HepG2 (cell line): ENCODE data around the gene COA3. TPM values are rescaled to one million over a fixed set of nuclear protein-coding genes. Genes with fewer than 3 reads are reported as not detected.

ENCODE experiments used
- BRD4 ChIP-seq: sonication (generic); formaldehyde crosslinking; IDR thresholded peaks from 2 replicates; pipeline ENCODE4 v1.4.0; 2020; ENCODE audit warnings: missing genetic modification reagents
- E2F2 ChIP-seq: sonication (generic); formaldehyde crosslinking; IDR thresholded peaks from 2 replicates; pipeline ENCODE4 v1.4.0; 2020; ENCODE audit warnings: missing genetic modification reagents, borderline replicate concordance
- GTF3A ChIP-seq: sonication (generic); formaldehyde crosslinking; conservative IDR thresholded peaks from 2 replicates; pipeline ENCODE4 v1.4.0; 2020; ENCODE audit warnings: mild to moderate bottlenecking, missing genetic modification reagents
- KLF16 ChIP-seq, 2 experiments: sonication (generic) in 1 of 2; formaldehyde crosslinking in 1 of 2; IDR thresholded peaks; 2 replicates each; pipeline versions ENCODE4 v1.6.1 to v1.8.0; 2016 to 2023; ENCODE audit warnings: missing genetic modification reagents in 2 of 2, missing compliant biosample characterization in 1 of 2
- MBD4 ChIP-seq: IDR thresholded peaks from 2 replicates; pipeline ENCODE4 v1.6.1; 2012; ENCODE audit warnings: low read length, inconsistent platforms, borderline replicate concordance
- POGK ChIP-seq: sonication (generic); formaldehyde crosslinking; conservative IDR thresholded peaks from 2 replicates; pipeline ENCODE4 v1.8.0; 2022; ENCODE audit warnings: mild to moderate bottlenecking, moderate library complexity, missing genetic modification reagents
- RNF2 ChIP-seq: fragments of 450-650 bp; conservative IDR thresholded peaks from 2 replicates; pipeline ENCODE4 v1.6.1; 2016; ENCODE audit warnings: low read depth
- SALL1 ChIP-seq: sonication (generic); formaldehyde crosslinking; IDR thresholded peaks from 2 replicates; pipeline ENCODE4 v1.8.0; 2022; ENCODE audit warnings: mild to moderate bottlenecking, missing genetic modification reagents
- SMAD1 ChIP-seq: sonication (generic); formaldehyde crosslinking; IDR thresholded peaks from 2 replicates; pipeline ENCODE4 v1.4.0; 2020; ENCODE audit warnings: missing genetic modification reagents, low read depth, mild to moderate bottlenecking, borderline replicate concordance
- SNRNP70 ChIP-seq: fragments of 200-400 bp; formaldehyde crosslinking; IDR thresholded peaks from 2 replicates; pipeline ENCODE4 v1.6.1; 2017; ENCODE audit warnings: mild to moderate bottlenecking, low read depth, low read length, moderate library complexity
- TEAD3 ChIP-seq: optimal IDR thresholded peaks from 2 replicates; pipeline ENCODE3; 2016; ENCODE audit warnings: borderline replicate concordance
- USF2 ChIP-seq, 2 experiments: sonication (generic) in 1 of 2; formaldehyde crosslinking in 1 of 2; IDR thresholded peaks; 2 replicates each; pipeline versions ENCODE4 v1.5.1 to v1.6.1; 2011 to 2020; ENCODE audit warnings: borderline replicate concordance in 1 of 2, low read depth in 1 of 2, low read length in 1 of 2, mild to moderate bottlenecking in 1 of 2, missing genetic modification reagents in 1 of 2, moderate library complexity in 1 of 2
- WIZ ChIP-seq: sonication (generic); formaldehyde crosslinking; IDR thresholded peaks from 2 replicates; pipeline ENCODE4 v1.5.1; 2020; ENCODE audit warnings: mild to moderate bottlenecking, missing genetic modification reagents
- ZNF33B ChIP-seq: sonication (generic); formaldehyde crosslinking; IDR thresholded peaks from 2 replicates; pipeline ENCODE4 v1.5.1; 2020; ENCODE audit warnings: mild to moderate bottlenecking, missing genetic modification reagents
- ZNF616 ChIP-seq: sonication (generic); formaldehyde crosslinking; IDR thresholded peaks from 2 replicates; pipeline ENCODE4 v1.5.0; 2020; ENCODE audit warnings: low read depth, mild to moderate bottlenecking, missing genetic modification reagents
- polyA plus RNA-seq, 8 experiments: library from polyadenylated mRNA; depleted of rRNA in 3 of 8; stranded (reverse) in 7 of 8; unstranded in 1 of 8; fragments of >200 nt; fragmentation: Illumina TruSeq in 4 of 8; extraction: Trizol in 4 of 8; gene quantifications; 2 replicates each; pipeline versions ENCODE4 v1.2.1 to v1.2.3, GENCODE V29; 2011 to 2016; ENCODE audit warnings: low read depth in 4 of 8, missing spikeins in 1 of 8, mixed read lengths in 1 of 8; ENCODE audit not compliant: insufficient read depth in 1 of 8
- total RNA-seq, 5 experiments: library from RNA; depleted of rRNA; stranded (reverse); fragments of >200 nt; fragmentation: Illumina TruSeq; extraction: Trizol; gene quantifications; 2 replicates each; pipeline ENCODE4 v1.2.3, GENCODE V29; 2016; ENCODE audit warnings: low read depth in 1 of 5
- TF ChIP-seq, protein P1 (sequence below): IDR thresholded peaks from 2 replicates; pipeline ENCODE4 v1.6.1; 2016; ENCODE audit warnings: control low read depth
- TF ChIP-seq, protein P2 (sequence below): sonication (generic); formaldehyde crosslinking; IDR thresholded peaks from 2 replicates; pipeline ENCODE4 v1.4.0; 2020; ENCODE audit warnings: mild to moderate bottlenecking, low read depth, missing genetic modification reagents

COA3 gene
- total and polyA plus RNA-seq, 2 of the 13 experiments (the other 11 are each of a cell fraction or from before 2014, with no cell fraction given) = 133 to 202 TPM

DNA sequence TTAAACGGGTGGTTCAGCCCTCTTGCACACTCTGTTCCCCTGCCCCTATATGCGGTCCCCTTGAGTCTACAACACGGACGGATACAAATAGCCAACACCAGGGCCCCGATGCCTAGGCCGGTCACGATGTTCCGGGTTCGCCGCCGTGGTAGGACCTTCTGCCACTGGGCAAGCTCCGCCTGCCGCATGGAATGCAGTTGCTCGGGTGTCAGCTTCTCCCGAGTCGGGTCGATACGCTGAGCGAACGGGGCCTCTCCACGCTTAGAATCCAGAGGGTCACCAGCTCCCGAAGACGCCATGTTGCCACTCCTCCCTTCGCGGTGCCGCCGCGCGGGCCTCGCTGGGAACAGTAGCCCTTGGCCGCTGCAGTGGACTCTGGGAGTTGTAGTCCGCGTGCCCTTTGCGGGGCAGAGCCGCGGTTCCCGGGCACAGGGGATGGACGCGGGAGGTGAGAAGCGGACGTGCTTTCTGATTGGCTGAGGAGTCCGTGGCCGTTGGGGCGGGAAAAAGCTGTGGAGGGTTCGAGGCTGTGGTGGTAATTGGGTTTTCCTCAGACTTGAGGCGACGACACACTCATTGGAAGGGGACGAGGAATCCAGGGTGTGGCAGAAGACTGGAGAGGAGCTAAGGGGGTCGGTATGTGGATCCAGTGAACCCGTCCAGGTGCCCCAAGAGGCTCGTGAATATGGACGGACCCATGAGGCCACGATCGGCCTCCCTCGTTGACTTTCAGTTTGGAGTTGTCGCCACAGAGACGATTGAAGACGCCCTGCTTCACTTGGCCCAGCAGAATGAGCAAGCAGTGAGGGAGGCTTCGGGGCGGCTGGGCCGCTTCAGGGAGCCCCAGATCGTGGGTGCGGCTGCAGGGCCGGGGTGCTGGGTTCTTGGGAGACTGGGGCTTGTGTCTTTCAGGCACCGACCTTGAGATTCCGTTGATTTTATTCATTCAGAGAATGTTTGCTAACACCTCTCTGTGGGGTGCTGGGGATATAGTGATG is at the start of gene COA3, which contains the start of gene CNTD1 (continued):
- TF ChIP-seq USF2 (IDR thresholded peaks at IDR 0.05; ENCODE audit: low read depth, low read length) (no peak), USF2 (CRISPR knock-in tag; IDR thresholded peaks at IDR 0.05; ENCODE audit: borderline replicate concordance) (no peak), SMAD1 (peak; percentile 99), SALL1 (CRISPR knock-in tag) (peak; percentile 96), GTF3A (CRISPR knock-in tag) (peak; percentile 83; the same call in 1 of the 2 replicates), BRD4 (CRISPR knock-in tag) (peak; percentile 95), MBD4 (no peak), TEAD3 (peak; percentile 85), RNF2 (peak; percentile 77), KLF16 (CRISPR knock-in tag; IDR thresholded peaks at IDR 0.05) (peak in 1 of 2 experiments; percentile 96; a peak in 3 of 4 replicates), POGK (CRISPR knock-in tag) (peak; percentile 96), E2F2 (CRISPR knock-in tag) (no peak; the same call in 1 of the 2 replicates), ZNF33B (CRISPR knock-in tag) (peak; percentile 97), SNRNP70 (no peak), ZNF616 (CRISPR knock-in tag) (0 out of 2 replicates have a peak, but pooled peaks have one; percentile 29), WIZ (CRISPR knock-in tag) (no peak)
- TF ChIP-seq, protein P1, sequence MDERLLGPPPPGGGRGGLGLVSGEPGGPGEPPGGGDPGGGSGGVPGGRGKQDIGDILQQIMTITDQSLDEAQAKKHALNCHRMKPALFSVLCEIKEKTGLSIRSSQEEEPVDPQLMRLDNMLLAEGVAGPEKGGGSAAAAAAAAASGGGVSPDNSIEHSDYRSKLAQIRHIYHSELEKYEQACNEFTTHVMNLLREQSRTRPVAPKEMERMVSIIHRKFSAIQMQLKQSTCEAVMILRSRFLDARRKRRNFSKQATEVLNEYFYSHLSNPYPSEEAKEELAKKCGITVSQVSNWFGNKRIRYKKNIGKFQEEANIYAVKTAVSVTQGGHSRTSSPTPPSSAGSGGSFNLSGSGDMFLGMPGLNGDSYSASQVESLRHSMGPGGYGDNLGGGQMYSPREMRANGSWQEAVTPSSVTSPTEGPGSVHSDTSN (CRISPR knock-in tag) = no peak
- TF ChIP-seq, protein P2, sequence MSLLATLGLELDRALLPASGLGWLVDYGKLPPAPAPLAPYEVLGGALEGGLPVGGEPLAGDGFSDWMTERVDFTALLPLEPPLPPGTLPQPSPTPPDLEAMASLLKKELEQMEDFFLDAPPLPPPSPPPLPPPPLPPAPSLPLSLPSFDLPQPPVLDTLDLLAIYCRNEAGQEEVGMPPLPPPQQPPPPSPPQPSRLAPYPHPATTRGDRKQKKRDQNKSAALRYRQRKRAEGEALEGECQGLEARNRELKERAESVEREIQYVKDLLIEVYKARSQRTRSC = 0 out of 2 replicates have a peak, but pooled peaks have one; percentile 28
